HFFc6 (cell line): ENCODE measurements around the gene WDR41. TPM values are rescaled to one million over a fixed set of nuclear protein-coding genes. Genes with fewer than 3 reads are reported as not detected.
A peak's percentile ranks its signal among the peaks of the same experiment; 100 is the strongest.

Experiments used
- DNase-seq: peaks from one replicate; pipeline ENCODE4 v3.0.0-alpha.2; 2018
- H3K27ac Mint-ChIP-seq: 2 replicates; pipeline ENCODE4 v1.8.0; 2020; ENCODE audit warnings: mild to moderate bottlenecking, mixed read lengths
- H3K27me3 Mint-ChIP-seq: 2 replicates; pipeline ENCODE4 v1.8.0; 2021; ENCODE audit warnings: mild to moderate bottlenecking, moderate library complexity, mixed read lengths; ENCODE audit not compliant: insufficient read depth
- H3K36me3 Mint-ChIP-seq: 2 replicates; pipeline ENCODE4 v1.8.0; 2021; ENCODE audit warnings: low read depth, mixed read lengths
- H3K4me1 Mint-ChIP-seq: 2 replicates; pipeline ENCODE4 v1.8.0; 2020; ENCODE audit warnings: low read depth, mixed read lengths
- H3K4me3 Mint-ChIP-seq: 2 replicates; pipeline ENCODE4 v1.8.0; 2020; ENCODE audit warnings: mild to moderate bottlenecking, moderate library complexity, mixed read lengths
- H3K9me3 Mint-ChIP-seq: 2 replicates; pipeline ENCODE4 v1.8.0; 2020; ENCODE audit warnings: mild to moderate bottlenecking, mixed read lengths
- total RNA-seq, 6 experiments: library from RNA; stranded (reverse); fragmentation: NEBNext Ultra II Directional; extraction: Animal tissue kit (Norgen Biotek cat#: 25700); gene quantifications; 2 replicates in 1 of 6; 3 replicates in 5 of 6; pipeline ENCODE4 v1.2.3, GENCODE V29; 2021
- TF ChIP-seq, protein P1 (sequence below): fragments of 200-600 bp; sonication (generic); IDR thresholded peaks from 2 replicates; pipeline ENCODE4 v1.5.0; 2021; ENCODE audit warnings: antibody characterized with exemption, mild to moderate bottlenecking

WDR41 gene
- total RNA-seq, 6 experiments from 2014 or later: 50.1 to 63.5 (median 56.8) TPM

DNA sequence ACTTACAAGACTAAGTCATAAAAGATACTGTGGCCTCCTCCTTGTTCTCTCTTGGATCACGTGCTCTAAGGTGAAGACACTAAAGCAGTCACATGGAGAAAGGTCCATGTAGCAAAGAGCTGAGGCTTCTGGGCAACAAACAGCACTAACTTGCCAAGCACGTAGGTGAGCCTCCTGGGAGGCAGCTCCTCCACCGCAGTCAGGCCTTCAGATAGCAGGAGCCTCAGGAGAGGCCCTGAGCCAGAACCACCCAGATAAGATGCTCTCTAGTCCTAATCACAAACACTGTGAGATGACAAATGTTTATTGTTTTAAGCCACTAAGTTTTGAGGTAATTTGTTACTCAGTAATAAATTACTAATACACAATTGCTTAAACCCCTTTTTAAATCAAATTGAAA lies 38.0 kb downstream of the WDR41 start:
- Mint-ChIP-seq H3K36me3 (peaks cover 14% of the 10 kb centered on the region), H3K4me3 (no peak overlapping the region)
- TF ChIP-seq, protein P1, sequence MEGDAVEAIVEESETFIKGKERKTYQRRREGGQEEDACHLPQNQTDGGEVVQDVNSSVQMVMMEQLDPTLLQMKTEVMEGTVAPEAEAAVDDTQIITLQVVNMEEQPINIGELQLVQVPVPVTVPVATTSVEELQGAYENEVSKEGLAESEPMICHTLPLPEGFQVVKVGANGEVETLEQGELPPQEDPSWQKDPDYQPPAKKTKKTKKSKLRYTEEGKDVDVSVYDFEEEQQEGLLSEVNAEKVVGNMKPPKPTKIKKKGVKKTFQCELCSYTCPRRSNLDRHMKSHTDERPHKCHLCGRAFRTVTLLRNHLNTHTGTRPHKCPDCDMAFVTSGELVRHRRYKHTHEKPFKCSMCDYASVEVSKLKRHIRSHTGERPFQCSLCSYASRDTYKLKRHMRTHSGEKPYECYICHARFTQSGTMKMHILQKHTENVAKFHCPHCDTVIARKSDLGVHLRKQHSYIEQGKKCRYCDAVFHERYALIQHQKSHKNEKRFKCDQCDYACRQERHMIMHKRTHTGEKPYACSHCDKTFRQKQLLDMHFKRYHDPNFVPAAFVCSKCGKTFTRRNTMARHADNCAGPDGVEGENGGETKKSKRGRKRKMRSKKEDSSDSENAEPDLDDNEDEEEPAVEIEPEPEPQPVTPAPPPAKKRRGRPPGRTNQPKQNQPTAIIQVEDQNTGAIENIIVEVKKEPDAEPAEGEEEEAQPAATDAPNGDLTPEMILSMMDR: no peak

DNA sequence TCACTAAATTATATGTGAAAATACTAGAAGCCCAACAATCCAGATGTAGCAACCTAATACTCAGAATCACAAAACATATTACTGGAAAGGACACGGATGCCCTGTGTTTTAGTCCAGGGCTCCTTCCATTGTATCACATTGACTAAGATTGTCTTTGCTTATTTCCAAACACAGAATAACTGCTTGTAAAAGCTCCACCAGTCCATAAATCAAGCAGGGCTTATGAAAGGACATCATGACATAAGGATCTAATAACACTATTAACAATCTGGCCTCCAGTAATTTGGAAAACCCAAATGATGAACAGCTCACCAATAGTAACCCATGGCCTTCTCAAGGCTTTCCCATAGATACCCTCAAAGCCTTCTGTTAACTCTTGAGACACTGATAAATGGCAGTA lies 39.8 kb downstream of the WDR41 start:
- Mint-ChIP-seq H3K27me3 (no peaks in the 10 kb centered on the region; the same call in 1 of the 2 replicates), H3K4me3 (no peak overlapping the region), H3K9me3 (no peaks in the 10 kb centered on the region), H3K27ac (no peak overlapping the region), H3K4me1 (peaks cover 23% of the 10 kb centered on the region), H3K36me3 (peaks cover 29% of the 10 kb centered on the region)
- no peak for DNase-seq
- TF ChIP-seq, protein P1: no peak

More for the DNA sequence above, 38.0 kb downstream of the WDR41 start:
- no peaks in the 10 kb centered on the region for H3K9me3 Mint-ChIP-seq
- no peak for DNase-seq
- H3K27me3 Mint-ChIP-seq: no peaks in the 10 kb centered on the region
- no peak overlapping the region for H3K27ac Mint-ChIP-seq
- H3K4me1 Mint-ChIP-seq: peaks cover 36% of the 10 kb centered on the region

DNA sequence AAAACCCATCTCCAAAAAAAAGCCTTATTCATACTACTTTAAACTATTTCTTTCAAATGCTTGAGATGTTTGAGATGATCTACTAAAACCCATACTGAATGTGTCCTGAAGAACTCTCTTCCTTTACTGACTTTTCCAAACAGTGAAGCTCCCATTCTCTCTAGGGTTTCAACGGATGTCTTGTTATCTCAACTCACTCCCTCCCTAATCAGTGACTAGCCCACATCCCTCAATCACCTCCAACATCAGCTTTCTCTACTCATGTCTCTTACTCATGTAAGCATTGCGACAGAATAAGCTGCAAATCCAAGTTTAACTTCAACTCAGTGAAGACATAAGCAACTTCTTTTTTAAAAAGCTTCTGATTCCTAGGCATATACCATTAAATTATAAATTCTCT lies 42.1 kb downstream of the WDR41 start:
- H3K27me3 Mint-ChIP-seq: peaks cover under 1% of the 10 kb centered on the region

DNA sequence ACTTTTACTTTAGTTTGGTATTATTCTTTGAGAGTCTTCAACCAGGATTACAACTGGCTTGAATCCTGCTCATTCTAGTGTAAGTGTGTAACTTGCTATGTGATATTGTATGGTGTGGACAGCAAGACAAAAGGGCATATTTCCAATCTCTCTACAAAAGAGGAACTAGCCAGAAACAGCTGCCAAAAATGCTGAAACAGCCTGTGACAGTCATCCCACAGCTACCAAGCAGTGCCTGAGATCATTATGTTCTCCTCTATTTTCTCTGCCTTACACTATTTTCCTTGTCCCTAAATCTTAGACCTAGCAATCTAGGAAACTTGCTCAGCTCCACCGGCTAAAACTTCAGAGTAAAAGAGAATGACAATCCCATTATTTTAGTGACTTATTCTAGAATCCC lies 42.8 kb downstream of the WDR41 start:
- DNase-seq: no peak
- peaks cover 42% of the 10 kb centered on the region for H3K36me3 Mint-ChIP-seq
- peaks cover 32% of the 10 kb centered on the region for H3K4me1 Mint-ChIP-seq
- TF ChIP-seq, protein P1: no peak
- no peak overlapping the region; the same call in 1 of the 2 replicates for H3K27ac Mint-ChIP-seq
- peaks cover 2% of the 10 kb centered on the region for H3K27me3 Mint-ChIP-seq
- no peaks in the 10 kb centered on the region for H3K9me3 Mint-ChIP-seq
- H3K4me3 Mint-ChIP-seq: no peak overlapping the region

More for the DNA sequence above, 42.1 kb downstream of the WDR41 start:
- TF ChIP-seq, protein P1: no peak
- Mint-ChIP-seq H3K27ac (peak overlapping the region; percentile 16; the same call in 1 of the 2 replicates), H3K9me3 (no peaks in the 10 kb centered on the region), H3K36me3 (peaks cover 42% of the 10 kb centered on the region), H3K4me3 (no peak overlapping the region), H3K4me1 (peaks cover 25% of the 10 kb centered on the region)
- no peak for DNase-seq

DNA sequence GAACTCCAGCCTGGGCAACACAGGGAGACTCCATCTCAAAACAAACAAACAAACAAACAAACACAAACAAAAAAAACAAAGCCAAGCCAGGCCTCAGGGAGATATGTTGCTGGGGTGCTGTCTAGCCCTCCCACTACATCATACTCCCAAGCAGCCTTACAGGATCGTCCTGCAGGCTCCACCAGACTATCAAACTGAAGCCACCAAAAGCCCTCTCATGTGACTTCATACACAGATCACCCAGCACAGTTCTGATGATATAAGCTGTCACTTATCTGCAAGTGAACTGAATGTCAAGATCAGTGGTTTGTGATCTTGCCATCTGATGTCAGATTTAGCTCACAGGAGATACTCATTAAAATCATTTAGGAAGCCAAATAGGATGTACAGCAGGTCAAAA lies 43.3 kb downstream of the WDR41 start:
- Mint-ChIP-seq H3K27ac (no peak overlapping the region), H3K9me3 (no peaks in the 10 kb centered on the region), H3K36me3 (peaks cover 42% of the 10 kb centered on the region), H3K4me3 (no peak overlapping the region), H3K4me1 (peaks cover 36% of the 10 kb centered on the region), H3K27me3 (peaks cover 2% of the 10 kb centered on the region)
- TF ChIP-seq, protein P1: no peak
- no peak for DNase-seq

DNA sequence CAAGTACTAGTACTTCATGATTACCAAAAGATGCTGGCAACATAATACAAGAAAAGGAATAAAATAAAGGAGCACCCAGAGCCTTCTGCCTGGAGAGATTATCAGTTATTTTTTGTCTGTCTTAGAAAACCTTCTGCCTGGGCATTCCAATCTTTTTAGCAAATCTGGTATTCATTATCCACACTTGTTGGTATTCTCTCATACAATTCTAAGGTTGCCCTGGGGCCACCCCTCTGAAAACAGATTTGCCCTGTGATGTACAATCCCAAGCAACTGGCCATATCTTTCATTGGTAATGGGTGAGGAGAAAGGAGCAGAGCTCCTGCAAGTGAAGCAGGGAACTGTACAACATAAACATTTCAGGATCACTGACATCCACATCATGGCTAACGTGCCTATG lies 47.8 kb downstream of the WDR41 start:
- H3K4me1 Mint-ChIP-seq: peaks cover 19% of the 10 kb centered on the region
- H3K9me3 Mint-ChIP-seq: no peaks in the 10 kb centered on the region
- peak; percentile 49 for DNase-seq
- TF ChIP-seq, protein P1: no peak
- H3K4me3 Mint-ChIP-seq: no peak overlapping the region
- H3K27me3 Mint-ChIP-seq: peaks cover 2% of the 10 kb centered on the region
- H3K36me3 Mint-ChIP-seq: peaks cover 50% of the 10 kb centered on the region
- H3K27ac Mint-ChIP-seq: peak overlapping the region; percentile 19; the same call in 1 of the 2 replicates
